ENCODE measurements around the gene MAPKAPK2. TPM values are rescaled to one million over a fixed set of nuclear protein-coding genes. Genes with fewer than 3 reads are reported as not detected.

Gene MAPKAPK2
- polyA plus RNA-seq, 1 donor from 2014 or later, result 9.0 TPM

DNA sequence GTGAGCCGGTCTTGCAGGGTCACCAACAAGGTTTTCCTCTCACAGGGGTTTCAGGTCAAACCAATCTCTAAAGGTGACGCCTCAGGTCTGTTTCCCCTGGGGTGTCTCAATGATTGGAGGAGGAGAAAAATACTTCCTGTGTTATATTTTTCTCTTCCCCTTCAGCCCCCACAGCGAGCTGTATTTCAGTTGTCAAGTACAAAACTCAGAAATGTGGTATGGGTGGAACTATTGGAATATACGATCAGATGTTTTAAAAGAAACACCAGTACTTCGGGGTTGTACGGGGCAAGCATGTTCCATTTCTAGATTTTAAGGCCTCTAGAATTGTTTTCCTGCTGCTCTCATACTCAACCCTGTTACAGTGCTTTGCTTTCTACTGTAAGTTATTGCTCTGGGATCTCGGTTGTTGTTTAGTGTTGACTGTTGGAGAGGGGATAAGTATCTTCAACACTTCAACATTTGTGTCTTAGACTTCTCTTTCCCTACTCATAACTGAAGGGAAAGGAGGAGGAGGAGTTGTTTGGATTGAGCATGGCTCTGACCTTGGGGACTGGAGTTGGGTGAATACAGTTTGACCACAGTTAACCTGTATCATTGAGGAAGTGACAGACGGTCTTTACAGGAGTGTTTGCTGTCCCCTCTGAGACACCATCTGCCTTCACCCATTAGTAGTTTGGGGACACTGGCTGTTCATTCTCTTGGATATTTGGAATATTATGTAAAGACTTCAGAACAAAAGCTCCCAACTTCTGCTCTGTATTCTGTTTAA is 2.0 kb downstream of the MAPKAPK2 start:
- H3K79me2 ChIP-seq (replicated peaks; ENCODE audit: insufficient read depth, low read length), result peaks cover 61% of the 10 kb centered on the region
- no peaks in the 10 kb centered on the region for H4K20me1 ChIP-seq (ENCODE audit: insufficient read depth)
- peak overlapping the region; percentile 76 for H3K4me3 ChIP-seq (ENCODE audit: low read length)

DNA sequence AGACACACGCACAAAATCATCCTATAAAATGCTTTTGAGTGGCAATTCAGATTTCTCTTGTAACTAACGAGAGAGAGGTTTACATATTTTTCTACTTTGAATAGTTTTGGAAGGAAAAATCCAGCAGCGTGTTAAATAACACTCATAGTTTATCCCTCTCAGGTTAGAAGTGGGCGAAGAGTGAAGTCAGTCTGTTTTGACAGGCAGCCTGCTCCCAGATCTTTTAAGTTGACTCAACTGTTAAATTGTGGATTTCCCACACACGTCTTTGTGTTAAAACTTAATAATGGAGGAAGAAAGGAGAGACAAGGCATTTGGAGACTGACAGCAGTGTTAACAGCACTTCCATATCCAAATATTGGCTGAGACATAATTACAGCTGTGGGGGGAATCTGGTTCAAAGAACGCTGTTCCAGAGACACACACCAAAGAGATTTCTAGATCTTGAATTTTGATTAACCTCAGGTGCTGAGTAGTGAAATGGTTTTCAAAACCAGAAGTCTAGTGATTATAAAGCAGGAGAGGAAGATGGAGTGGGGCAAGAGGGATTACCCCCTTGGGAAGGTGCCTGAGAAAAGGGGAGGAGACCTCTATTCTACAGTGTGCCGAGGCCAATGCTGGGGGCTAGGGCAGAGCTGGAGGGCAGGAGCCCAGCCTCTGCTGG is 2.7 kb downstream of the MAPKAPK2 start:
- Histone ChIP-seq H4K20me1 (ENCODE audit: insufficient read depth) (no peaks in the 10 kb centered on the region), H3F3A (ENCODE audit: insufficient read depth, low read length, poor library complexity, severe bottlenecking) (no peaks in the 10 kb centered on the region), H2AFZ (ENCODE audit: low read depth, low read length) (no peak overlapping the region), H3K9me3 (ENCODE audit: low read length) (no peaks in the 10 kb centered on the region), H3K36me3 (ENCODE audit: insufficient read depth, low read length) (no peaks in the 10 kb centered on the region), H3K79me2 (replicated peaks; ENCODE audit: insufficient read depth, low read length) (peaks cover 67% of the 10 kb centered on the region), H3K27ac (ENCODE audit: low read length) (no peak overlapping the region), H3K4me3 (ENCODE audit: low read length) (peak overlapping the region; percentile 76), H3K4me2 (ENCODE audit: low read length) (no peak overlapping the region), H3K9ac (ENCODE audit: low read length) (no peak overlapping the region), H3K9me2 (ENCODE audit: insufficient read depth, low read length) (no peaks in the 10 kb centered on the region), H3K27me3 (ENCODE audit: insufficient read depth, low read depth, low read length) (peaks cover 11% of the 10 kb centered on the region)
- TF ChIP-seq, protein P1, sequence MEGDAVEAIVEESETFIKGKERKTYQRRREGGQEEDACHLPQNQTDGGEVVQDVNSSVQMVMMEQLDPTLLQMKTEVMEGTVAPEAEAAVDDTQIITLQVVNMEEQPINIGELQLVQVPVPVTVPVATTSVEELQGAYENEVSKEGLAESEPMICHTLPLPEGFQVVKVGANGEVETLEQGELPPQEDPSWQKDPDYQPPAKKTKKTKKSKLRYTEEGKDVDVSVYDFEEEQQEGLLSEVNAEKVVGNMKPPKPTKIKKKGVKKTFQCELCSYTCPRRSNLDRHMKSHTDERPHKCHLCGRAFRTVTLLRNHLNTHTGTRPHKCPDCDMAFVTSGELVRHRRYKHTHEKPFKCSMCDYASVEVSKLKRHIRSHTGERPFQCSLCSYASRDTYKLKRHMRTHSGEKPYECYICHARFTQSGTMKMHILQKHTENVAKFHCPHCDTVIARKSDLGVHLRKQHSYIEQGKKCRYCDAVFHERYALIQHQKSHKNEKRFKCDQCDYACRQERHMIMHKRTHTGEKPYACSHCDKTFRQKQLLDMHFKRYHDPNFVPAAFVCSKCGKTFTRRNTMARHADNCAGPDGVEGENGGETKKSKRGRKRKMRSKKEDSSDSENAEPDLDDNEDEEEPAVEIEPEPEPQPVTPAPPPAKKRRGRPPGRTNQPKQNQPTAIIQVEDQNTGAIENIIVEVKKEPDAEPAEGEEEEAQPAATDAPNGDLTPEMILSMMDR (IDR thresholded peaks at IDR 0.05; ENCODE audit: poor library complexity, severe bottlenecking), result no peak
- TF ChIP-seq EZH2 (IDR thresholded peaks at IDR 0.05; ENCODE audit: borderline replicate concordance, insufficient read depth, low read length, poor library complexity, severe bottlenecking), result no peak
- no peak for TF ChIP-seq RAD21 (conservative IDR thresholded peaks at IDR 0.05)
- no peak for TF ChIP-seq MXI1 (conservative IDR thresholded peaks at IDR 0.05; ENCODE audit: poor library complexity, severe bottlenecking)
- TF ChIP-seq EP300 (conservative IDR thresholded peaks at IDR 0.05; ENCODE audit: poor library complexity, severe bottlenecking), result no peak
- no peak for TF ChIP-seq TAF1 (IDR thresholded peaks at IDR 0.05; ENCODE audit: low read depth)
- TF ChIP-seq, protein P2, sequence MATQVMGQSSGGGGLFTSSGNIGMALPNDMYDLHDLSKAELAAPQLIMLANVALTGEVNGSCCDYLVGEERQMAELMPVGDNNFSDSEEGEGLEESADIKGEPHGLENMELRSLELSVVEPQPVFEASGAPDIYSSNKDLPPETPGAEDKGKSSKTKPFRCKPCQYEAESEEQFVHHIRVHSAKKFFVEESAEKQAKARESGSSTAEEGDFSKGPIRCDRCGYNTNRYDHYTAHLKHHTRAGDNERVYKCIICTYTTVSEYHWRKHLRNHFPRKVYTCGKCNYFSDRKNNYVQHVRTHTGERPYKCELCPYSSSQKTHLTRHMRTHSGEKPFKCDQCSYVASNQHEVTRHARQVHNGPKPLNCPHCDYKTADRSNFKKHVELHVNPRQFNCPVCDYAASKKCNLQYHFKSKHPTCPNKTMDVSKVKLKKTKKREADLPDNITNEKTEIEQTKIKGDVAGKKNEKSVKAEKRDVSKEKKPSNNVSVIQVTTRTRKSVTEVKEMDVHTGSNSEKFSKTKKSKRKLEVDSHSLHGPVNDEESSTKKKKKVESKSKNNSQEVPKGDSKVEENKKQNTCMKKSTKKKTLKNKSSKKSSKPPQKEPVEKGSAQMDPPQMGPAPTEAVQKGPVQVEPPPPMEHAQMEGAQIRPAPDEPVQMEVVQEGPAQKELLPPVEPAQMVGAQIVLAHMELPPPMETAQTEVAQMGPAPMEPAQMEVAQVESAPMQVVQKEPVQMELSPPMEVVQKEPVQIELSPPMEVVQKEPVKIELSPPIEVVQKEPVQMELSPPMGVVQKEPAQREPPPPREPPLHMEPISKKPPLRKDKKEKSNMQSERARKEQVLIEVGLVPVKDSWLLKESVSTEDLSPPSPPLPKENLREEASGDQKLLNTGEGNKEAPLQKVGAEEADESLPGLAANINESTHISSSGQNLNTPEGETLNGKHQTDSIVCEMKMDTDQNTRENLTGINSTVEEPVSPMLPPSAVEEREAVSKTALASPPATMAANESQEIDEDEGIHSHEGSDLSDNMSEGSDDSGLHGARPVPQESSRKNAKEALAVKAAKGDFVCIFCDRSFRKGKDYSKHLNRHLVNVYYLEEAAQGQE (IDR thresholded peaks at IDR 0.05; ENCODE audit: borderline replicate concordance), result no peak

More for the DNA sequence above, 2.0 kb downstream of the MAPKAPK2 start:
- Histone ChIP-seq H3K27me3 (ENCODE audit: insufficient read depth, low read depth, low read length) (peaks cover 11% of the 10 kb centered on the region), H3F3A (ENCODE audit: insufficient read depth, low read length, poor library complexity, severe bottlenecking) (no peaks in the 10 kb centered on the region), H2AFZ (ENCODE audit: low read depth, low read length) (no peak overlapping the region), H3K9me3 (ENCODE audit: low read length) (no peaks in the 10 kb centered on the region), H3K4me2 (ENCODE audit: low read length) (peak overlapping the region; percentile 88), H3K9me2 (ENCODE audit: insufficient read depth, low read length) (no peaks in the 10 kb centered on the region), H3K27ac (ENCODE audit: low read length) (no peak overlapping the region), H3K36me3 (ENCODE audit: insufficient read depth, low read length) (no peaks in the 10 kb centered on the region), H3K9ac (ENCODE audit: low read length) (peak overlapping the region; percentile 62)
- TF ChIP-seq POLR2AphosphoS5 (IDR thresholded peaks at IDR 0.05), result no peak
- no peak for TF ChIP-seq SMC3 (conservative IDR thresholded peaks at IDR 0.05; ENCODE audit: poor library complexity)
- TF ChIP-seq EZH2 (IDR thresholded peaks at IDR 0.05; ENCODE audit: borderline replicate concordance, insufficient read depth, low read length, poor library complexity, severe bottlenecking), result no peak
- TF ChIP-seq TAF1 (IDR thresholded peaks at IDR 0.05; ENCODE audit: low read depth), result no peak
- no peak for TF ChIP-seq RAD21 (conservative IDR thresholded peaks at IDR 0.05)
- TF ChIP-seq EP300 (conservative IDR thresholded peaks at IDR 0.05; ENCODE audit: poor library complexity, severe bottlenecking), result no peak
- TF ChIP-seq, protein P2 (IDR thresholded peaks at IDR 0.05; ENCODE audit: borderline replicate concordance), result no peak
- TF ChIP-seq, protein P1 (IDR thresholded peaks at IDR 0.05; ENCODE audit: poor library complexity, severe bottlenecking), result no peak
- TF ChIP-seq MXI1 (conservative IDR thresholded peaks at IDR 0.05; ENCODE audit: poor library complexity, severe bottlenecking), result no peak
